Smooth muscle cell (in vitro differentiated cells): ENCODE measurements around the gene WDR90. TPM values are rescaled to one million over a fixed set of nuclear protein-coding genes. Genes with fewer than 3 reads are reported as not detected.

Experiments used
- DNase-seq: peaks from one replicate; lab custom pipeline; 2025; ENCODE audit not compliant: unreplicated experiment; lab: John Stamatoyannopoulos, UW
- H2AFZ ChIP-seq: fragments of 200-600 bp; sonication (generic); 2 replicates; pipeline ENCODE4 v1.6.0; 2016; ENCODE audit warnings: antibody characterized with exemption, low read depth, mild to moderate bottlenecking
- H3F3A ChIP-seq: fragments of 200-600 bp; sonication (generic); 2 replicates; pipeline ENCODE4 v1.6.0; 2017; ENCODE audit warnings: antibody characterized with exemption, low read depth
- H3K27ac ChIP-seq: fragments of 200-600 bp; sonication (generic); 2 replicates; pipeline ENCODE4 v1.5.1; 2016; ENCODE audit warnings: low read depth, mild to moderate bottlenecking
- H3K27me3 ChIP-seq: fragments of 200-600 bp; sonication (generic); 2 replicates; pipeline ENCODE4 v1.6.1; 2016; ENCODE audit warnings: low read depth, mild to moderate bottlenecking
- H3K36me3 ChIP-seq: fragments of 200-600 bp; sonication (generic); 2 replicates; pipeline ENCODE4 v1.5.1; 2016; ENCODE audit warnings: low read depth
- H3K4me1 ChIP-seq: fragments of 200-600 bp; sonication (generic); 2 replicates; pipeline ENCODE4 v1.5.1; 2016; ENCODE audit warnings: low read depth
- H3K4me2 ChIP-seq: fragments of 200-600 bp; sonication (generic); 2 replicates; pipeline ENCODE4 v1.6.0; 2016; ENCODE audit warnings: mild to moderate bottlenecking
- H3K4me3 ChIP-seq: fragments of 200-600 bp; sonication (generic); 2 replicates; pipeline ENCODE4 v1.5.1; 2016; ENCODE audit warnings: mild to moderate bottlenecking
- H3K79me2 ChIP-seq: fragments of 200-600 bp; sonication (generic); 2 replicates; pipeline ENCODE4 v1.6.0; 2016; ENCODE audit warnings: low read depth, mild to moderate bottlenecking
- H3K9ac ChIP-seq: fragments of 200-600 bp; sonication (generic); 2 replicates; pipeline ENCODE4 v1.6.0; 2016; ENCODE audit warnings: low read depth
- H3K9me3 ChIP-seq: fragments of 200-600 bp; sonication (generic); replicated peaks from 2 replicates; pipeline ENCODE4 v1.5.1; 2016; ENCODE audit warnings: low read depth
- H4K20me1 ChIP-seq: fragments of 200-600 bp; sonication (generic); 2 replicates; pipeline ENCODE4 v1.6.0; 2016; ENCODE audit warnings: low read depth
- WGBS: methylation state at CpG from one replicate; pipeline ENCODE4 v1.1.7; 2016; ENCODE audit warnings: low lambda C conversion rate; 5-methylcytosine and 5-hydroxymethylcytosine counted together
- polyA plus RNA-seq: library from polyadenylated mRNA; unstranded; fragments of >200 nt; fragmentation: Nextera tagmentation; extraction: Ambion mirVana; gene quantifications from 2 replicates; pipeline ENCODE4 v1.2.1, GENCODE V29; 2016
- total RNA-seq: library from RNA; depleted of rRNA; stranded (reverse); fragments of >200 nt; gene quantifications from 2 replicates; pipeline ENCODE4 v1.2.3, GENCODE V29; 2014
- TF ChIP-seq, protein P1 (sequence below): fragments of 200-600 bp; sonication (generic); IDR thresholded peaks from 2 replicates; pipeline ENCODE4 v1.5.1; 2017; ENCODE audit warnings: borderline replicate concordance, mild to moderate bottlenecking, antibody characterized with exemption; ENCODE audit not compliant: insufficient read depth, poor library complexity, severe bottlenecking

WDR90 gene
- total and polyA plus RNA-seq, 2 experiments from 2014 or later: 8.4 to 10.4 TPM

- H3K4me2 ChIP-seq: peak overlapping the region; percentile 26
- TF ChIP-seq, protein P1, sequence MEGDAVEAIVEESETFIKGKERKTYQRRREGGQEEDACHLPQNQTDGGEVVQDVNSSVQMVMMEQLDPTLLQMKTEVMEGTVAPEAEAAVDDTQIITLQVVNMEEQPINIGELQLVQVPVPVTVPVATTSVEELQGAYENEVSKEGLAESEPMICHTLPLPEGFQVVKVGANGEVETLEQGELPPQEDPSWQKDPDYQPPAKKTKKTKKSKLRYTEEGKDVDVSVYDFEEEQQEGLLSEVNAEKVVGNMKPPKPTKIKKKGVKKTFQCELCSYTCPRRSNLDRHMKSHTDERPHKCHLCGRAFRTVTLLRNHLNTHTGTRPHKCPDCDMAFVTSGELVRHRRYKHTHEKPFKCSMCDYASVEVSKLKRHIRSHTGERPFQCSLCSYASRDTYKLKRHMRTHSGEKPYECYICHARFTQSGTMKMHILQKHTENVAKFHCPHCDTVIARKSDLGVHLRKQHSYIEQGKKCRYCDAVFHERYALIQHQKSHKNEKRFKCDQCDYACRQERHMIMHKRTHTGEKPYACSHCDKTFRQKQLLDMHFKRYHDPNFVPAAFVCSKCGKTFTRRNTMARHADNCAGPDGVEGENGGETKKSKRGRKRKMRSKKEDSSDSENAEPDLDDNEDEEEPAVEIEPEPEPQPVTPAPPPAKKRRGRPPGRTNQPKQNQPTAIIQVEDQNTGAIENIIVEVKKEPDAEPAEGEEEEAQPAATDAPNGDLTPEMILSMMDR: no peak
- H3K36me3 ChIP-seq: no peaks in the 10 kb centered on the region
- no peak overlapping the region for H3K4me3 ChIP-seq
- DNase-seq: no peak
- H3K9me3 ChIP-seq: no peaks in the 10 kb centered on the region
- 54% methylated on average over 7 of the region's 11 CpGs for WGBS
- no peaks in the 10 kb centered on the region for H3K27me3 ChIP-seq
- H3K9ac ChIP-seq: no peak overlapping the region
- H3K4me1 ChIP-seq: peaks cover 25% of the 10 kb centered on the region
- H4K20me1 ChIP-seq: peaks cover 8% of the 10 kb centered on the region
- no peak overlapping the region for H2AFZ ChIP-seq
- H3K79me2 ChIP-seq: no peaks in the 10 kb centered on the region
- H3K27ac ChIP-seq: peak overlapping the region; percentile 15
- peaks cover 8% of the 10 kb centered on the region for H3F3A ChIP-seq
These were observed 19.3 kb upstream of the WDR90 start for GRCh38 chr16:629833-630248.

DNA sequence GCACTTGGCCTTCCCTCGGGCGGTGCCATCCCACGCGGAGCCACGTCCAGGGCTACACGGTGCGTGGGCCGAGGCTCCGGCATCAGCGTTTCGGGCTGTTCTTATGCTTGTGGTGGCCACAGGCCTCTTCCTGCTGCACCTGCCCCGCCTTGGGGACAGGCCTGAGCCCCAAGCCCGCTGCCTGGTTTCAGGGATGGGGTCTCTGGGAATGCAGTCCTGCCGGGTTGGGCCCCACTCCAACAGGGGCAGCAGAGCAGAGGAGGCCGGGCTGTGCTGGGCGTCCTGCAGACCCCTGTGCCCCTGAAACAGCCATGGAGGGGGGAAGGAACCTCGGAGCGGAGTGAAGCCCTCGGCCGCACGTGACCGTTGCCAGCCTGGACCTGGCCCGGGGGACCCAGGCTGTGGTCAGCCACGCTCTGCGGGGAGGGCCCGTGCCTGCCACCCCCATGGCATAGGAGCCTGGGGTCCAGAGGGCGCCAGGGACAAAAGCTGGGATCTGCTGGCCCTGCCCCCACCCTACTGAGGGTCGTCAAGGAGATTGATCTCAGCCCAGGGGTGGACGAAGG is 18.8 kb upstream of the WDR90 start:
- Histone ChIP-seq H3K27me3 (no peaks in the 10 kb centered on the region), H3F3A (peaks cover 8% of the 10 kb centered on the region), H3K4me2 (peak overlapping the region; percentile 48), H3K4me1 (peaks cover 25% of the 10 kb centered on the region), H3K36me3 (no peaks in the 10 kb centered on the region), H3K79me2 (peaks cover 4% of the 10 kb centered on the region), H4K20me1 (peaks cover 11% of the 10 kb centered on the region), H3K9ac (no peak overlapping the region), H3K4me3 (no peak overlapping the region), H2AFZ (no peak overlapping the region), H3K27ac (no peak overlapping the region), H3K9me3 (no peaks in the 10 kb centered on the region)
- TF ChIP-seq, protein P1: no peak
- WGBS: 60% methylated on average over 27 of the region's 29 CpGs
- DNase-seq: no peak

DNA sequence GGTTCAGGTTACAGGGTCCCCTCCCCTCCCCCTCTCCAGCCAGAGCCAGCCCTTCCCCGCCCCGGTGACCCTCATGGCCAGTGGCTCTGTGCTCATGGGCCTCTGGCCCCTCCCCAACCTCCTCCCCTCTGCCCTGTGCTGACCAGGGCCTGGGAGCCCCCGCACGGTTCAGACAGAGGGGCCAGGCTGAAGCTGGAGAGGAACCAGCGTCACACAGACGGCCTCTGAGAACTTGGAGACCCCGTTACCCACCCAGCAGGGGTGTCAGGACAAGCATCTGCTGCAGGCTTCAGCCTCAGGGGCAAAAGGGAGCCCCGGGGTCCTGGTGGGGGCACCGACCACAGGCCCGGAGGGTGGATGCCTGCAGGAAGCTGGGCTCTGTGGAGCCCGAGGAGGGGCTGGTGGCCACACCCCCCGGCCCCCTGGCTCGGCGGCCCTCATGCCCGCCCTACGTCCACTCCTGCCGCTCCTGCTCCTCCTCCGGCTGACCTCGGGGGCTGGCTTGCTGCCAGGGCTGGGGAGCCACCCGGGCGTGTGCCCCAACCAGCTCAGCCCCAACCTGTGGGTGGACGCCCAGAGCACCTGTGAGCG is 18.3 kb upstream of the WDR90 start, which contains the start of gene WFIKKN1:
Gene WFIKKN1, plus strand, starts transcription at position 171 of the 591 bp plus-strand sequence. Its CDS starts 269 bp downstream, at position 440.
- TF ChIP-seq, protein P1: no peak
- peaks cover 10% of the 10 kb centered on the region for H3K79me2 ChIP-seq
- peak within 1 kb of the TSS; percentile 48 for H3K4me2 ChIP-seq
- peaks cover 25% of the 10 kb centered on the region for H3K4me1 ChIP-seq
- H3K27me3 ChIP-seq: no peaks in the 10 kb centered on the region
- H3K9me3 ChIP-seq: no peaks in the 10 kb centered on the region
- peak within 1 kb of the TSS; percentile 15 for H3K27ac ChIP-seq
- H3K9ac ChIP-seq: no peak within 1 kb of the TSS
- peaks cover 11% of the 10 kb centered on the region for H4K20me1 ChIP-seq
- H3K4me3 ChIP-seq: no peak within 1 kb of the TSS
- 21% methylated on average over 22 of the region's 23 CpGs for WGBS
- no peak within 1 kb of the TSS for H2AFZ ChIP-seq
- DNase-seq: no peak
- no peaks in the 10 kb centered on the region for H3K36me3 ChIP-seq
- peaks cover 8% of the 10 kb centered on the region for H3F3A ChIP-seq
